Cardiac muscle cell (in vitro differentiated cells and primary cell): ENCODE measurements around the gene CDH11. TPM values are rescaled to one million over a fixed set of nuclear protein-coding genes. Genes with fewer than 3 reads are reported as not detected.

ENCODE experiments used
- DNase-seq, 2 donors: peaks; one replicate each; pipeline versions ENCODE4 v3.0.0 to v3.0.0-alpha.2; 2010 to 2017; ENCODE audit warnings: low read depth in 1 of 2, low spot score in 1 of 2
- H3K27ac ChIP-seq: fragments of 200-600 bp; sonication (generic); 2 replicates; pipeline ENCODE4 v1.5.1; 2016
- H3K27me3 ChIP-seq: fragments of 200-600 bp; sonication (generic); 2 replicates; pipeline ENCODE4 v1.6.0; 2016; ENCODE audit warnings: control low read depth
- H3K36me3 ChIP-seq: fragments of 200-600 bp; sonication (generic); 2 replicates; pipeline ENCODE4 v1.5.1; 2016; ENCODE audit warnings: control low read depth
- H3K4me1 ChIP-seq: fragments of 200-600 bp; sonication (generic); 2 replicates; pipeline ENCODE4 v1.8.1; 2017; ENCODE audit warnings: low read depth, mild to moderate bottlenecking, mixed run types
- H3K4me3 ChIP-seq: fragments of 200-600 bp; sonication (generic); 2 replicates; pipeline ENCODE4 v1.5.1; 2016; ENCODE audit warnings: mild to moderate bottlenecking
- H3K9me3 ChIP-seq: fragments of 200-600 bp; sonication (generic); 2 replicates; pipeline ENCODE4 v1.5.1; 2017; ENCODE audit warnings: low read depth, mild to moderate bottlenecking, control low read depth
- CTCF ChIP-seq: IDR thresholded peaks from 2 replicates; pipeline ENCODE4 v1.5.1; 2012; ENCODE audit warnings: low read depth, mild to moderate bottlenecking, low read length
- polyA plus RNA-seq: library from polyadenylated mRNA; unstranded; fragments of >200 nt; fragmentation: Nextera tagmentation; extraction: Ambion mirVana; gene quantifications from 2 replicates; pipeline ENCODE4 v1.2.1, GENCODE V29; 2016
- total RNA-seq: library from RNA; depleted of rRNA; stranded (reverse); fragments of >200 nt; gene quantifications from 2 replicates; pipeline ENCODE4 v1.2.3, GENCODE V29; 2016

Gene CDH11
- total and polyA plus RNA-seq, 2 experiments from 2014 or later = 29.4 to 99.3 TPM

- Histone ChIP-seq H3K4me1 (no peaks in the 10 kb centered on the region), H3K27ac (no peak overlapping the region), H3K9me3 (no peaks in the 10 kb centered on the region), H3K36me3 (no peaks in the 10 kb centered on the region), H3K4me3 (no peak overlapping the region), H3K27me3 (no peaks in the 10 kb centered on the region)
- DNase-seq = no peak
- no peak for TF ChIP-seq CTCF
Observed at GRCh38 chr16:65015599-65015998, 106.3 kb downstream of the CDH11 start.

- no peaks in the 10 kb centered on the region for H3K36me3 ChIP-seq
- no peak overlapping the region for H3K4me3 ChIP-seq
- no peaks in the 10 kb centered on the region for H3K4me1 ChIP-seq
- no peak for DNase-seq
- no peaks in the 10 kb centered on the region for H3K9me3 ChIP-seq
- H3K27me3 ChIP-seq = no peaks in the 10 kb centered on the region
- H3K27ac ChIP-seq = no peak overlapping the region
- no peak for TF ChIP-seq CTCF
Observed at GRCh38 chr16:65012357-65012756, 109.5 kb downstream of the CDH11 start.

GRCh38 chr16:65010125-65010524, 111.7 kb downstream of the CDH11 start:
- no peak overlapping the region for H3K4me3 ChIP-seq
- H3K27me3 ChIP-seq = no peaks in the 10 kb centered on the region
- TF ChIP-seq CTCF = no peak
- no peaks in the 10 kb centered on the region for H3K9me3 ChIP-seq
- H3K27ac ChIP-seq = no peak overlapping the region
- no peaks in the 10 kb centered on the region for H3K36me3 ChIP-seq
- H3K4me1 ChIP-seq = no peaks in the 10 kb centered on the region
- DNase-seq = peak in 1 of 2 donors; percentile 7

GRCh38 chr16:65005696-65006095, 116.2 kb downstream of the CDH11 start:
- Histone ChIP-seq H3K27me3 (no peaks in the 10 kb centered on the region), H3K4me1 (no peaks in the 10 kb centered on the region), H3K27ac (no peak overlapping the region), H3K36me3 (no peaks in the 10 kb centered on the region), H3K9me3 (no peaks in the 10 kb centered on the region), H3K4me3 (no peak overlapping the region)
- no peak for DNase-seq
- TF ChIP-seq CTCF = no peak

GRCh38 chr16:65004570-65004969, 117.3 kb downstream of the CDH11 start:
- H3K9me3 ChIP-seq = no peaks in the 10 kb centered on the region
- H3K4me3 ChIP-seq = no peak overlapping the region
- H3K27ac ChIP-seq = no peak overlapping the region
- no peaks in the 10 kb centered on the region for H3K27me3 ChIP-seq
- no peak for TF ChIP-seq CTCF
- H3K4me1 ChIP-seq = no peaks in the 10 kb centered on the region
- no peaks in the 10 kb centered on the region for H3K36me3 ChIP-seq
- no peak for DNase-seq

GRCh38 chr16:65003621-65004020, 118.2 kb downstream of the CDH11 start:
- Histone ChIP-seq H3K27ac (no peak overlapping the region), H3K4me1 (no peaks in the 10 kb centered on the region), H3K4me3 (no peak overlapping the region), H3K27me3 (no peaks in the 10 kb centered on the region), H3K36me3 (no peaks in the 10 kb centered on the region), H3K9me3 (no peaks in the 10 kb centered on the region)
- TF ChIP-seq CTCF = no peak
- no peak for DNase-seq
